Neutrophil (primary cell): Measurements from ENCODE around the gene KIZ.

Experiments
- H3K27ac ChIP-seq: fragments of 200-600 bp; sonication (generic); 2 replicates; pipeline ENCODE4 v1.5.1; 2016; ENCODE audit warnings: mild to moderate bottlenecking, moderate library complexity
- H3K27me3 ChIP-seq: fragments of 200-600 bp; sonication (generic); 2 replicates; pipeline ENCODE4 v1.6.0; 2016; ENCODE audit warnings: mild to moderate bottlenecking
- H3K36me3 ChIP-seq: fragments of 200-600 bp; sonication (generic); 2 replicates; pipeline ENCODE4 v1.5.1; 2017
- H3K4me1 ChIP-seq, 2 experiments: fragments of 200-600 bp in 1 of 2; sonication (generic) in 1 of 2; 1 replicate in 1 of 2; 2 replicates in 1 of 2; pipeline versions ENCODE4 v1.5.1 to v1.6.1; 2013 to 2016; ENCODE audit warnings: low read depth in 1 of 2, low read length in 1 of 2, mild to moderate bottlenecking in 1 of 2, moderate library complexity in 1 of 2; ENCODE audit not compliant: control insufficient read depth in 1 of 2, insufficient read depth in 1 of 2
- H3K4me3 ChIP-seq, 2 experiments: fragments of 200-600 bp in 1 of 2; sonication (generic) in 1 of 2; 1 replicate in 1 of 2; 2 replicates in 1 of 2; pipeline ENCODE4 v1.5.1; 2013 to 2016; ENCODE audit warnings: low read depth in 1 of 2, low read length in 1 of 2, mild to moderate bottlenecking in 1 of 2, moderate library complexity in 1 of 2
- H3K9me3 ChIP-seq: fragments of 200-600 bp; sonication (generic); 2 replicates; pipeline ENCODE4 v1.5.1; 2016
- TF ChIP-seq, protein P1 (sequence below): fragments of 200-600 bp; sonication (generic); IDR thresholded peaks from 2 replicates; pipeline ENCODE4 v1.5.1; 2016; ENCODE audit warnings: antibody characterized with exemption

The KIZ gene

GRCh38 chr20:21237956-21238799, 112.3 kb downstream of the KIZ start:
- Histone ChIP-seq H3K27ac (no peak overlapping the region), H3K9me3 (no peaks in the 10 kb centered on the region), H3K36me3 (peaks cover 10% of the 10 kb centered on the region), H3K4me3 (no peak overlapping the region), H3K4me1 (peaks cover 5% of the 10 kb centered on the region in 2 experiments), H3K27me3 (no peaks in the 10 kb centered on the region)
- TF ChIP-seq, protein P1, sequence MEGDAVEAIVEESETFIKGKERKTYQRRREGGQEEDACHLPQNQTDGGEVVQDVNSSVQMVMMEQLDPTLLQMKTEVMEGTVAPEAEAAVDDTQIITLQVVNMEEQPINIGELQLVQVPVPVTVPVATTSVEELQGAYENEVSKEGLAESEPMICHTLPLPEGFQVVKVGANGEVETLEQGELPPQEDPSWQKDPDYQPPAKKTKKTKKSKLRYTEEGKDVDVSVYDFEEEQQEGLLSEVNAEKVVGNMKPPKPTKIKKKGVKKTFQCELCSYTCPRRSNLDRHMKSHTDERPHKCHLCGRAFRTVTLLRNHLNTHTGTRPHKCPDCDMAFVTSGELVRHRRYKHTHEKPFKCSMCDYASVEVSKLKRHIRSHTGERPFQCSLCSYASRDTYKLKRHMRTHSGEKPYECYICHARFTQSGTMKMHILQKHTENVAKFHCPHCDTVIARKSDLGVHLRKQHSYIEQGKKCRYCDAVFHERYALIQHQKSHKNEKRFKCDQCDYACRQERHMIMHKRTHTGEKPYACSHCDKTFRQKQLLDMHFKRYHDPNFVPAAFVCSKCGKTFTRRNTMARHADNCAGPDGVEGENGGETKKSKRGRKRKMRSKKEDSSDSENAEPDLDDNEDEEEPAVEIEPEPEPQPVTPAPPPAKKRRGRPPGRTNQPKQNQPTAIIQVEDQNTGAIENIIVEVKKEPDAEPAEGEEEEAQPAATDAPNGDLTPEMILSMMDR, result no peak

DNA sequence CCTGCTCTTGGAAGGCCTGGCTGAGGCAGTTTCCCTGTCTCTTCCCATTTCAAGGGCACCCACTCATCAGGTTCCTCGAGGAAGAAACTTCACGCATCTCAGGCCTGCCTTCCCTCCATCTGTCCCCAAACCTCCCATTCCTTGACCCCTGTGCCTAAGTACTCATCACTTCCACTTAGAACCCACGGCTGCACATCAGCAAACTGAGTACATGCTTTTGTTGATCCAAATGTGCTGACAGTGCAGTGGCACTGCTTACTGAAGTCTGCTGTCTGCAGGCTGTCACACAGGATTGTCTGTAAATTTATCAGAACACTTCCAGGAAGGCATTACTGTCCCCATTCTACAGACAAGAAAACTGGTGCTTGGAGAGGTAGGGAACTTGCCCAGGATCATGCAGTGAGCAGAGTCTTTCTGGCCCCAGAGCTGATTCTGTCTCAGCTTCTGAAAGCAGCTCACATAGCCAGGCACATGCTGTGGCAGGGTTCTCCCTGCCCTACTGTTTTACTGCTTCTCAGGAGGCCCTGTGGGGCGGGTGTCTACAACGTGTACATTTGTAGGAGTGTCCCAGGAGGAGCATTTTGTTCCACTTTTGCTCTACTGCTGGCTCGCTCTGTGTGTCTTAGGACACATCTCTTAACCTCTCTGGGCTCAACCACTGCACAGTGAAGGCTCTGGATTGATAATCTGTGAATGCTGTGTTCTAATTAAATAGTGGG, 113.1 kb downstream of the KIZ start:
- H3K9me3 ChIP-seq, result no peaks in the 10 kb centered on the region
- H3K36me3 ChIP-seq, result peaks cover 15% of the 10 kb centered on the region
- no peak overlapping the region for H3K27ac ChIP-seq
- H3K4me3 ChIP-seq, result no peak overlapping the region
- no peaks in the 10 kb centered on the region for H3K27me3 ChIP-seq
- TF ChIP-seq, protein P1, result no peak
- peaks cover 5% of the 10 kb centered on the region in 2 experiments for H3K4me1 ChIP-seq

DNA sequence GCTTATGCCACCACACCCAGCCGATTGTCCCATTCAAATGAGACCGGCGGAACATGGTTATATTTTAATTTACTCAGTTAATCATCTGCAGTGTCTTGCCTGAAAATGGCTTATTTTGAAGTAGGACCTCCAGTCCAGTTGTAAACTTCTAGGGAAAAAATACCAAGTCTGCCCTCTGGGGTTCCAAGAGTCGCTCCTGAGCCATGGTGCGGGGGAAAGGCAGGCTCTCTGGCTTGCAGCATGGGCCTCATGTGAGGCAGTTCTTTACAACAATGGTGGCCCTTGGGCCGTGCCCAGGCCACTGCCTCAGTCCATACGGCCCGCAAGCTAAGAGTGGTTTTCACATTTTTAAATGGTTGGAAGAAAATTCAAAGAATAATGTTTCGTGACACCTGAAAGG, 114.5 kb downstream of the KIZ start:
- no peak overlapping the region for H3K27ac ChIP-seq
- no peaks in the 10 kb centered on the region for H3K9me3 ChIP-seq
- TF ChIP-seq, protein P1, result no peak
- H3K36me3 ChIP-seq, result peaks cover 15% of the 10 kb centered on the region
- H3K4me3 ChIP-seq, result no peak overlapping the region
- H3K27me3 ChIP-seq, result no peaks in the 10 kb centered on the region
- peaks cover 5% of the 10 kb centered on the region in 2 experiments for H3K4me1 ChIP-seq

GRCh38 chr20:21241406-21241805, 115.5 kb downstream of the KIZ start:
- H3K27ac ChIP-seq, result no peak overlapping the region
- TF ChIP-seq, protein P1, result no peak
- H3K36me3 ChIP-seq, result peaks cover 18% of the 10 kb centered on the region
- no peaks in the 10 kb centered on the region for H3K4me1 ChIP-seq
- H3K9me3 ChIP-seq, result no peaks in the 10 kb centered on the region
- H3K27me3 ChIP-seq, result no peaks in the 10 kb centered on the region
- no peak overlapping the region for H3K4me3 ChIP-seq

- Histone ChIP-seq H3K4me1 (no peaks in the 10 kb centered on the region), H3K9me3 (no peaks in the 10 kb centered on the region)
- TF ChIP-seq, protein P1, result no peak
Observed at GRCh38 chr20:21243811-21244210, 117.9 kb downstream of the KIZ start.

More at GRCh38 chr20:21243811-21244210, 117.9 kb downstream of the KIZ start:
- peaks cover 2% of the 10 kb centered on the region for H3K27me3 ChIP-seq
- peaks cover 13% of the 10 kb centered on the region for H3K36me3 ChIP-seq
- no peak overlapping the region for H3K27ac ChIP-seq
- H3K4me3 ChIP-seq, result no peak overlapping the region
